Tongue (tissue), 2 donors: ENCODE results near the gene PRM1. TPM values are rescaled to one million over a fixed set of nuclear protein-coding genes. Genes with fewer than 3 reads are reported as not detected.
"Not testable (repeated sequence)": the region's sequence is repeated elsewhere in the genome, so short reads cannot be mapped to it uniquely, and the experiment has no call there.

Source experiments
- DNase-seq: peaks from one replicate; pipeline ENCODE4 v3.0.0-alpha.2; 2015
- total RNA-seq: library from RNA; depleted of rRNA; stranded (reverse); fragments of >200 nt; gene quantifications from one replicate; pipeline ENCODE4 v1.2.3, GENCODE V29; 2014

PRM1 gene
- total RNA-seq, 1 donor from 2014 or later = not detected

DNA sequence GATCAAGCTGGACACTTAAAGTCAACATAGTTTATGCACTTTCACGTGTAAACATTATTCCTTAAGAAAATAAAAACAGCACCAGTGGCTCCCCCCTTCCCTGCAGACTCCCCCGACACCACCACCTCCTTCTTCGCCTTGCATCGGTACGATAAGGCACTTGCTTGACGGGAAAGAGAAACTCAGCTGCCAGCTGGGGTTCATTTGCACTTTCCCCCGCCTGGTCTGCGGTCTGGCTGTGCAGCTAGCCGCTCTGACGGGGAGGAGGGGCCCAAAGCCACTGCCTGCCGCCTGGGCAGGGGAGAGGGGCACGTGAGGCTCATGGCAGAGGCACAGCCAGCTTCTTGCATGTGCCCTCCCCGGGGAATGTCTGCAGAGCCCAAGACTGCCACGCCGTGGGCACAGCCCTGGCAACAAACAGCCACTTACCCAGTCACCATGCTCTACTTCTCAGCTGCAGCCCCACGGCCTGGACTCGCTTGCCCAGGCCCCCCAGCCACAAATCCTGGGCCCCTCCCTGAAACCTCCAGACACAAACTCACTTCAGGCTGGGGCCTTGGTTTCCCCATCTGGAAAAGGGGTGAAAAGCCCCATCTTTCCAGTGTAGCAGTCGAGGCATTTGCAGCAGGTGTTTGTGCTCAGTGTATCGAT is 16.5 kb upstream of the PRM1 start:
- peak; percentile 84 for DNase-seq

GRCh38 chr16:11296706-11297491 is 15.8 kb upstream of the PRM1 start:
- peak; percentile 77 for DNase-seq

- DNase-seq = no peak
Measured at GRCh38 chr16:11296351-11296705, 15.2 kb upstream of the PRM1 start.

DNA sequence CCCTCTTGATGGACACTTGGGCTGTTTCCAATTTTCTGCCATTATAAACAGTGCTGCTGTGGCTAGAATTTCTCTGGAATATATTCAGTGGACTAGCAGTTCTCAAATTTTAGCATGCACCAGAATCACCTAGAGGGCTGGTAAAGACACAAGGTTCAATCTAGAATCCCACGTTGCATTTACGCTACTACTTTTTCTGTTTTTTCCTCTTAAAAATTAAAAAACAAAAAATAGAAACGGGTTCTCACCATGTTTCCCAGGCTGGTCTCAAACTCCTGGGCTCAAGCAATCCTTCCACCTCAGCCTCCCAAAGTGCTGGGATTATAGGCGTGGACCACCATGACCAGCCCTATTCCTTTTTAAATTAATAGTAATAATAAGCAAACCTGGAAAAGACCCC is 14.5 kb upstream of the PRM1 start:
- DNase-seq = no peak

- DNase-seq = no peak
Measured at GRCh38 chr16:11292076-11292748, 11.1 kb upstream of the PRM1 start.

- DNase-seq = no peak
Measured at GRCh38 chr16:11291091-11291703, 10.1 kb upstream of the PRM1 start.

GRCh38 chr16:11290102-11290893 is 9.2 kb upstream of the PRM1 start:
- DNase-seq = no peak

- not testable (repeated sequence) for DNase-seq
Measured at GRCh38 chr16:11289696-11290095, 8.6 kb upstream of the PRM1 start.

- DNase-seq = no peak
Measured at GRCh38 chr16:11289202-11289601, 8.1 kb upstream of the PRM1 start.

- DNase-seq = no peak
Measured at GRCh38 chr16:11285842-11286241, 4.7 kb upstream of the PRM1 start.

- DNase-seq = no peak
Measured at GRCh38 chr16:11283820-11284248, 2.7 kb upstream of the PRM1 start.

GRCh38 chr16:11278681-11279628 is 2.2 kb downstream of the PRM1 start:
- DNase-seq = no peak

DNA sequence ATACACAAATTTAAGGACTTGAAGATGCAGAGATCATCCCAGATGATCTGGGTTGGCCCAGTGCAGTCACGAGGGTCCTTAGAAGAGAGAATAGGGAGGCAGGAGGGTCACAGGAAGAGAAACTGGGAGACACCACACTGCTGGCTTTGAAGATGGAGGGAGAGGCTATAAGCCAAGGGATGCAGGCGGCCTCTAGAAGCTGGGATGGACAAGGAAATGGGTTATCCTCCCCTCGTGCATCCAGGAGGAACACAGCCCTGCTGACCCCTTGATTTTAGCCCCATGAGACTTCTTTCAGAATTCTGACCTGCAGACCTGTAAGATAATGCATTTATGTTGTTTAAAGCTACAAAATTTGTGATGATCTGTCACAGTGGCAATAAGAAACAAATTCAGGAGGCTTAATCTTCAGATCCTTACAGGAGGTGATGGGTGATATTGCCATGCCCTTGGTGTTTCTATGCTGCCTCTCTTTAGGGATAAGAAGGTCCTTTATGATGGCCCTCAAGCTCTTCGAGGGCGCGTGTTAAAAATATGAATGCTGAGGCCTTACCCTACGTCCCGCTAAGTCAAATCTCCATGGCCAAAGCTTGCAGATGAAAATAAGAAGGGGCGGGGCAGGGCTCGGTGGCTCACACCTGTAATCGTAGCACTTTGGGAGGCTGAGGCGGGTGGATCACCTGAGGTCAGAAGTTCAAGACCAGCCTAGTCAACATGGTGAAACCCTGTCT is 3.4 kb downstream of the PRM1 start:
- no peak for DNase-seq

- DNase-seq = no peak
Measured at GRCh38 chr16:11276896-11277593, 4.1 kb downstream of the PRM1 start.

- no peak for DNase-seq
Measured at GRCh38 chr16:11276143-11276895, 4.8 kb downstream of the PRM1 start, which contains the start of gene PRM2. Gene PRM2 (minus strand): TSS chr16:11276480. CDS start chr16:11276370, 110 bp downstream.

DNA sequence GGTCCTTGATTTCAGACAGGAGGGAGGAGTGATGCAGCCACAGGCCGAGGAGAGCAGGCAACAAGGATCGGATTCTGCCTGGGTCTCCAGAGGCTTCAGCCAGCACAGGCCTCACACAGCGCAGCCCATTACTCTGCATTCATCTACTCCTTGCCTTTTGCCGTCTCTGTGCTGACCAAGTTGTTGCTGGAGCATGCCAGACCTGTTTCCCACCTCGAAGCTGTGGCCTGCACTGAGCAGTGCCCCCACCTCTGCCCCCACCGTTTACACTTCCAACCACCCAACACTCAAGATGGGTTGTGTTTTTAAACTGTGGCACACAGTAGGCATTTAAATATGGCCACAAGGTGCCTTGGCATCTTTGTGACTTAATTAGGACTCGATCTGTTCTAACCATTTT is 6.2 kb downstream of the PRM1 start:
- no peak for DNase-seq

GRCh38 chr16:11273721-11274324 is 7.3 kb downstream of the PRM1 start:
- no peak for DNase-seq
